ENCODE measurements around the gene MEA1.

GRCh38 chr6:43037197-43037596, 23.5 kb upstream of the MEA1 start:
- no peak for TF ChIP-seq EZH2 (IDR thresholded peaks at IDR 0.05)
- no peak for TF ChIP-seq CTCF (IDR thresholded peaks at IDR 0.05)
